Kidney epithelial cell (primary cell): ENCODE results near the gene SOX30. TPM values are rescaled to one million over a fixed set of nuclear protein-coding genes. Genes with fewer than 3 reads are reported as not detected.

Experiments
- DNase-seq: peaks from one replicate; pipeline ENCODE4 v3.0.0-alpha.2; 2010; ENCODE audit warnings: low read depth
- H3K27me3 ChIP-seq: 2 replicates; pipeline ENCODE4 v1.6.0; 2011; ENCODE audit warnings: low read length; ENCODE audit not compliant: control insufficient read depth, insufficient read depth
- H3K36me3 ChIP-seq: 2 replicates; pipeline ENCODE4 v1.5.1; 2011; ENCODE audit warnings: low read length; ENCODE audit not compliant: control insufficient read depth, insufficient read depth
- H3K4me3 ChIP-seq: 2 replicates; pipeline ENCODE4 v1.5.1; 2011; ENCODE audit warnings: low read depth, mild to moderate bottlenecking, control low read depth, low read length
- total RNA-seq: library from RNA; depleted of rRNA; stranded (reverse); fragments of >200 nt; gene quantifications from 2 replicates; pipeline ENCODE4 v1.2.3, GENCODE V29; 2015
- TF ChIP-seq, protein P1 (sequence below): IDR thresholded peaks from 2 replicates; pipeline ENCODE4 v1.5.1; 2011; ENCODE audit warnings: mild to moderate bottlenecking, moderate library complexity, low read length, control low read depth, inconsistent platforms; ENCODE audit not compliant: insufficient read depth, poor library complexity, severe bottlenecking

SOX30 gene
- total RNA-seq, 1 donor from 2014 or later, result 0.08 TPM

DNA sequence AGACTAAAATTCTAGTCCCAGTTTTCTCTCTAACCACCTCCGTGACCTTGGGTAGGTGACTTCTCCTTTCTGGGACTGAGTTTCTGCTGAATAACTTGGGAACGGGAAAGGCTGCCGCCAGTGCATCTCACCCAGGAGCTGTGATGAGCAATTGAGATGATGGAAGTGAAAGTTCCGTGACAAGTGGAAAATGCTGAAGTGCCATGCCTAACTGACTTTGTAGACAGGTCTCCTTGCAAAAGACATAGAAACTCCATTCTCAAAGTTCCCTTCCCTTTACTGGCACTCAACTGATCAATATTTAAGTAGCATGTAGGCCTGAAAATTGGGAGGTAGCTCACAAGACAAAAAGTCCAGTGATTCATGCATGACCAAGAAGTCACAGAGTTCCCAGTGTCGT, 70.3 kb downstream of the SOX30 start:
- H3K27me3 ChIP-seq, result no peaks in the 10 kb centered on the region
- DNase-seq, result no peak
- H3K4me3 ChIP-seq, result no peak overlapping the region
- TF ChIP-seq, protein P1, sequence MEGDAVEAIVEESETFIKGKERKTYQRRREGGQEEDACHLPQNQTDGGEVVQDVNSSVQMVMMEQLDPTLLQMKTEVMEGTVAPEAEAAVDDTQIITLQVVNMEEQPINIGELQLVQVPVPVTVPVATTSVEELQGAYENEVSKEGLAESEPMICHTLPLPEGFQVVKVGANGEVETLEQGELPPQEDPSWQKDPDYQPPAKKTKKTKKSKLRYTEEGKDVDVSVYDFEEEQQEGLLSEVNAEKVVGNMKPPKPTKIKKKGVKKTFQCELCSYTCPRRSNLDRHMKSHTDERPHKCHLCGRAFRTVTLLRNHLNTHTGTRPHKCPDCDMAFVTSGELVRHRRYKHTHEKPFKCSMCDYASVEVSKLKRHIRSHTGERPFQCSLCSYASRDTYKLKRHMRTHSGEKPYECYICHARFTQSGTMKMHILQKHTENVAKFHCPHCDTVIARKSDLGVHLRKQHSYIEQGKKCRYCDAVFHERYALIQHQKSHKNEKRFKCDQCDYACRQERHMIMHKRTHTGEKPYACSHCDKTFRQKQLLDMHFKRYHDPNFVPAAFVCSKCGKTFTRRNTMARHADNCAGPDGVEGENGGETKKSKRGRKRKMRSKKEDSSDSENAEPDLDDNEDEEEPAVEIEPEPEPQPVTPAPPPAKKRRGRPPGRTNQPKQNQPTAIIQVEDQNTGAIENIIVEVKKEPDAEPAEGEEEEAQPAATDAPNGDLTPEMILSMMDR, result no peak
- no peaks in the 10 kb centered on the region for H3K36me3 ChIP-seq

DNA sequence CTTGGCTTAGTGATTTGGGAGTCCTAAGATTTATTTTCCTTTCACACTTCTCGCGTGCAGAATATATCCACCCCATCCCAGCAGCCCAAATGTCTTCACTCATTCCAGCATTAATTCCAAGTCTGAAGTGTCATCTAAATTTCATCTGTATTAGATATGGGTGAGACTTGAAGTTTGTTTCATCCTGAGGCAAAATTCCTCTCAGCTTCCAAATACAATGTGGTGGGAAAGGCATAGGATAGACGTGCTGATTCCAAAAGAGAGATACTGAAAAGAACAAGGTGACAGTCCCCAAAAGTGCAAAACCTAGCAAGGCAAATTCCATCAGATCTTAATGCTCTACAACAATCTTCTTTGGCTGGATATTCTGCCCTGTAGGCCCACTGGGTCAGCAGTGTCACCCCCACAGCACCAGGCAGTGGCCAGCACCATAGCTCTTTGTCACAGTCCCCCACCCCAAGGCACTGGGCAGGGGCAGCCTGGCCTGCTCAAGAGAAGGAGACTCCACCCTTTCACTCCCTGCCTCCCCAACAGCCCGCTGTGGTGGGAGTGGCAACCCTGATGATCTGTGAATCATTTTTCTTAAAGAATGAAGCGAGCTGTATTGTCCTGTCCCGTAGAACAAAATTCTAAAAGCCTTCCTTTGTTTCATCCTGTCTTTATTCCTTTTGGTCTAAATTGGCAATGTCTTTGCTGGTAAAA, 74.0 kb downstream of the SOX30 start:
- Histone ChIP-seq H3K4me3 (no peak overlapping the region), H3K27me3 (no peaks in the 10 kb centered on the region), H3K36me3 (no peaks in the 10 kb centered on the region)
- TF ChIP-seq, protein P1, result no peak
- DNase-seq, result no peak

DNA sequence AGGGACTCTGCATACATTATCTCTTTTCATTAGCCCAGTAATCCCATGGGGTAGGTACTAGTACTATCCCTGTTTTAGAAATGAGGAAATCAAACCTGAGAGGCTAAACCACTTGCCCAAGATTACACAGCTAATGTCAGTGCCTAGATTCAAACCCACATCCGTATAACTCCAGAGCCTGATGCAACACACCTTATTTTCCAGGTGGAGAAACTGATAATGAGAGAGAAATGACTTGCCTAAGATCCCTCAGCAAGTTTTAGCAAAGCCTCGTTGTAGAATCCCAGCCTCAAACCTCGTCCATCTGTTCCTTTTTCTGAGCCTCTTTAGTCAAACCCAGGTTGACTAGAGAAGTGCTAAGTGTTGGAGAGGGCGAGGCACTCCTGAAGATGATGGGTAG, 75.6 kb downstream of the SOX30 start:
- TF ChIP-seq, protein P1, result no peak
- Histone ChIP-seq H3K36me3 (no peaks in the 10 kb centered on the region), H3K27me3 (no peaks in the 10 kb centered on the region), H3K4me3 (no peak overlapping the region)
- no peak for DNase-seq

Other genes starting within 250 kb of the SOX30 start
- 22.7 and 30.5 TPM in 2 replicates for gene NIPAL4, start 192.2 kb downstream of the SOX30 start, total RNA-seq
- 61.0 and 75.2 TPM in 2 replicates for gene ADAM19, start 76.7 kb downstream of the SOX30 start, total RNA-seq
- not detected in 2 replicates for gene C5orf52, start 19.1 kb upstream of the SOX30 start, total RNA-seq
- 17.9 and 18.6 TPM in 2 replicates for gene THG1L, start 79.0 kb upstream of the SOX30 start, total RNA-seq
- 3.1 and 3.9 TPM in 2 replicates for gene LSM11, start 91.3 kb upstream of the SOX30 start, total RNA-seq
- gene CLINT1, start 206.7 kb upstream of the SOX30 start, total RNA-seq, result 84.1 and 85.2 TPM in 2 replicates